Transverse colon (tissue), 4 donors: Measurements from ENCODE around the gene DDX4.

ENCODE experiments used
- CTCF ChIP-seq, 5 experiments: fragments of 200-600 bp in 3 of 5; fragments of 450-650 bp in 2 of 5; sonication (generic) in 3 of 5; IDR thresholded peaks; 1 replicate in 2 of 5; 2 replicates in 3 of 5; pipeline ENCODE4 v1.5.1; 2016 to 2017; ENCODE audit warnings: antibody characterized with exemption in 5 of 5, inconsistent platforms in 3 of 5, mild to moderate bottlenecking in 2 of 5, moderate library complexity in 1 of 5
- EP300 ChIP-seq: sonication (generic); formaldehyde crosslinking; IDR thresholded peaks from one replicate; pipeline ENCODE4 v1.6.1; 2017; ENCODE audit warnings: antibody characterized with exemption, low read depth
- POLR2A ChIP-seq: fragments of 450-650 bp; IDR thresholded peaks from one replicate; pipeline ENCODE4 v1.6.1; 2016; ENCODE audit warnings: antibody characterized with exemption, mild to moderate bottlenecking, moderate library complexity
- POLR2AphosphoS5 ChIP-seq, 3 donors: sonication (generic); formaldehyde crosslinking; IDR thresholded peaks; one replicate each; pipeline ENCODE4 v1.6.1; 2016; ENCODE audit warnings: antibody characterized with exemption in 3 of 3

- no peak for TF ChIP-seq CTCF (IDR thresholded peaks at IDR 0.05)
- TF ChIP-seq POLR2A, result no peak
- no peak for TF ChIP-seq POLR2AphosphoS5 (IDR thresholded peaks at IDR 0.05)
- no peak for TF ChIP-seq EP300
Measured at GRCh38 chr5:55866485-55866884, 128.6 kb downstream of the DDX4 start.
